Measurements from ENCODE around the gene FRMD1. TPM values are rescaled to one million over a fixed set of nuclear protein-coding genes. Genes with fewer than 3 reads are reported as not detected.

The FRMD1 gene
- total RNA-seq, 4 donors from 2014 or later, result 0.79 to 4.8 (median 1.7) TPM

DNA sequence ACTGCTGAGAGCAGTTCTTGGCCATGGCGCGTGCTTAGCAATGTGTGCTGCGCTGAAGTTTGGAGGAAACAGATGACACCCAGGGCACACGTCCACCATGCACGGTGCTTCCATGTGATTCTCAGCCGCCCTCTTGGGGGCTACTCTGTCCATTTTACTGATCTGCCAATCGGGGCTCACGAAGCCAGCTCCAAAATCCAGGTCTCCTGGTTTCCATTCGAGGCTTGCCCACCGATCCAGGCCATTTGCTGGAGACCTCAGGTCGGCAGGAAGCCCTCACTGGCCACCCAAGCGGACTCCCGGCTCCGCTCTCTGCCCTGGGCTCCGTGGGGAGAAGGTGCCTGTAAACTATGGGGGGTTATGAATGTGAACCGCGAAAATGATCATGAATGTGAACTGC, 11.7 kb upstream of the FRMD1 start:
- DNase-seq (ENCODE audit: low spot score), result no peak
- no peak for ATAC-seq (ENCODE audit: low FRiP score)
- TF ChIP-seq, protein P1, sequence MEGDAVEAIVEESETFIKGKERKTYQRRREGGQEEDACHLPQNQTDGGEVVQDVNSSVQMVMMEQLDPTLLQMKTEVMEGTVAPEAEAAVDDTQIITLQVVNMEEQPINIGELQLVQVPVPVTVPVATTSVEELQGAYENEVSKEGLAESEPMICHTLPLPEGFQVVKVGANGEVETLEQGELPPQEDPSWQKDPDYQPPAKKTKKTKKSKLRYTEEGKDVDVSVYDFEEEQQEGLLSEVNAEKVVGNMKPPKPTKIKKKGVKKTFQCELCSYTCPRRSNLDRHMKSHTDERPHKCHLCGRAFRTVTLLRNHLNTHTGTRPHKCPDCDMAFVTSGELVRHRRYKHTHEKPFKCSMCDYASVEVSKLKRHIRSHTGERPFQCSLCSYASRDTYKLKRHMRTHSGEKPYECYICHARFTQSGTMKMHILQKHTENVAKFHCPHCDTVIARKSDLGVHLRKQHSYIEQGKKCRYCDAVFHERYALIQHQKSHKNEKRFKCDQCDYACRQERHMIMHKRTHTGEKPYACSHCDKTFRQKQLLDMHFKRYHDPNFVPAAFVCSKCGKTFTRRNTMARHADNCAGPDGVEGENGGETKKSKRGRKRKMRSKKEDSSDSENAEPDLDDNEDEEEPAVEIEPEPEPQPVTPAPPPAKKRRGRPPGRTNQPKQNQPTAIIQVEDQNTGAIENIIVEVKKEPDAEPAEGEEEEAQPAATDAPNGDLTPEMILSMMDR (IDR thresholded peaks at IDR 0.05), result no peak

- TF ChIP-seq, protein P1 (IDR thresholded peaks at IDR 0.05), result no peak
- ATAC-seq (ENCODE audit: low FRiP score), result no peak
Measured at GRCh38 chr6:168090064-168090690, 11.2 kb upstream of the FRMD1 start.

DNA sequence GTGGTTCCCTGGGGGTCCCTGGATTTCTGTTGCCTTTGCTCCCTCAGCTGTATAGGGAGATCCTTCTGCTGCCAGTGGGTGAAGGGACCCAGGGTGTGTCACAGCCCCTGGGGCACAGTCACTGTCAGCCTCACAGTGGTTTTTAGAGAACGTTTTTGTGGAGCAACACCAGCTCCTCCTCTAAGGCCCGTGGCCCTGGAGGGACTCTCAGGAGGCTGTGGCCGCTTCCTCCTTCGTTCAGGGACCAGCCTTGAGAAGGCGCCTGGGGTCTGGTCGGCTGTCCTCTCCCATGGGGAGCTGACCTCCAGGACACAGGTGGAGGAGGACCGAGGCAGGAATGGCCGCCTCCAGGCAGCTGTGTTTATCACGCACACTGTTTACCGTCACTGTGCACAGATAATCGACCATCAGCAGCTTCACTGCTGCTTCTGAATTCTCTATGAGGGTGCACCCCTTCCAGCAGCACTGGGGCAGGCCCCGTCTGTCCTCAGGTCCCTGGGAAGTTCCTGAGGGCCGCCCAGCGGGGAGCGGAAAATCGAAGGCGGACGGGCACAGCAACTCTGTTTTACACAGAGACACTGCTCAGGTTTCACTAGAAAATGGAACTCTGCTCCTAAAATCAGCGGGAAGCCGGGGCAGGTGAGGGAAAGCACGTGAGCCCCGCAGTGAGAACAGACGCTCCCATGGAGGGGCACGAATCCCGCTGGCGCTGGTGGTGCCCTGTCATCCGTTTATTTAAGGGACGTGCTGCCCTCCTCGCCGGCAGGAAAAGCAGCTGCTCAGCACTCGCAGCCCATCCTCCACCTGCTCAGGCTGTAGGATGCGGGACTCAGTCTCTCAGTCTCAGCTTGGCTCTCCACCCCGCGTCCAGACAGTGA, 10.4 kb upstream of the FRMD1 start:
- TF ChIP-seq, protein P1 (IDR thresholded peaks at IDR 0.05), result no peak

More at GRCh38 chr6:168090064-168090690, 11.2 kb upstream of the FRMD1 start:
- DNase-seq (ENCODE audit: low spot score), result no peak

GRCh38 chr6:168088161-168089053, 9.4 kb upstream of the FRMD1 start:
- ATAC-seq (ENCODE audit: low FRiP score) (peak; percentile 34), DNase-seq (ENCODE audit: low spot score) (no peak)
- TF ChIP-seq, protein P1 (IDR thresholded peaks at IDR 0.05), result no peak

More for the DNA sequence above, 10.4 kb upstream of the FRMD1 start:
- ATAC-seq (ENCODE audit: low FRiP score) (no peak), DNase-seq (ENCODE audit: low spot score) (no peak)

DNA sequence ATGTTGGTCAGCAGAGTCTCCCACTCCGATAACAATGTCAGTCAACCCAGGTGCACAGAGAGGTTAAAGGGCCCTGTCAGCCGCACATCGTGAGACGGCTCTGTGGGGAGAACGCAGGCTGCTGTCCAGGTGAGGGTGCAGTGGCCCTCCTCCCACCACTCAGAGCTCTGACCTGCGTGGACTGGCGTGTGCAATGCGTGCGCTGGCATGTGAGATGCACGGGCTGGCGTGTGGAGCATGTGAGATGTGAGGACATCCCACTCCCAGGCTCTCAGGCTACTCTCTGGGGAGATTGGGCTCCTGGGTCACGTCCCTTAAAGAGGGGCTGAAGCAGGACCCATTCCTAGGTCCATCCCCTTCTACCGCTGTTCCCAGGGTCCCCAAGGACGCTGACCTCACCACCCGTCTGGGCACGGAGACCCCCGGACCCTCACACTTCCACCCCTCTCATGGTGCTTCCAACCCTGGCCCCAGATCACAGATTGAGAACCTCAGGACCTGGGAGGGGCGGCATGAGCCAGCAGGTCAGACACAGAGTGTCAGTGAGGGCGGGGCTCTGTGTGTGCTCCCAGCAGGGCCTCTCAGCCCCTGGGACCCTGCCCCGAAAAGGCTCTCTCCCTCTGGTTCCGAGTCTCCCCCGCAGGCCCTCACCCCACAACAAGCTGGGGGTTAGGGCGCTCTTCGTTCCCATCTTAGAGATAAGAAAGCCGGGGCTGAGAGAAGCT, 8.6 kb upstream of the FRMD1 start:
- TF ChIP-seq, protein P1 (IDR thresholded peaks at IDR 0.05), result no peak
- ATAC-seq (ENCODE audit: low FRiP score), result no peak

DNA sequence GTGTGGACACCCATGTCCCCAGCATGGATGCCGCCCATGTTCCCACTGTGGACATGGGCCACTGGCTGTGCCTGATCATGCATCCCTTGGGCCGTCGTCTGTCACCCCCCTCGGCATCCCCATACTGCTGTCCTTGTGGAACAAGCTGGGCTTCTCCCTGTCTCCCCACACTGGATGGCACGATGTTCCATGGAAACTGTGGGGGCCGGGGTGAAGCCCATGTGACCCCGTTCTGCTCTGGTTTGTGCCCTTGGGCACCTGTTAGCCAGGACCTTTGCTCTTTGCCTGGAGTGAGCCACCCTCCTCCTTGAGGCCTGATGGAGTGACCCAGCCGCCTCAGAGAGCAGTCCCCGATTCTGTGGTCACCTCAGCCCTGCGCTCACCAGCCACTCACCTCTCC, 7.6 kb upstream of the FRMD1 start:
- DNase-seq (ENCODE audit: low spot score) (no peak), ATAC-seq (ENCODE audit: low FRiP score) (no peak)
- TF ChIP-seq, protein P1 (IDR thresholded peaks at IDR 0.05), result no peak

More for the DNA sequence above, 8.6 kb upstream of the FRMD1 start:
- no peak for DNase-seq (ENCODE audit: low spot score)

Measured in omental fat pad (tissue), 4 donors.